Nephron progenitor cell (in vitro differentiated cells): ENCODE data around the gene ABHD2.
A peak's percentile ranks its signal among the peaks of the same experiment; 100 is the strongest.

Source experiments
- DNase-seq: peaks from one replicate; pipeline ENCODE4 v3.0.0; 2021
- H3K27ac Mint-ChIP-seq: 2 replicates; pipeline ENCODE4 v1.8.0; 2021; ENCODE audit warnings: mild to moderate bottlenecking, moderate library complexity, mixed read lengths
- H3K27me3 Mint-ChIP-seq: 2 replicates; pipeline ENCODE4 v1.8.0; 2021; ENCODE audit warnings: mild to moderate bottlenecking, low read depth, mixed read lengths; ENCODE audit not compliant: poor library complexity
- H3K36me3 Mint-ChIP-seq: 2 replicates; pipeline ENCODE4 v1.8.0; 2021; ENCODE audit warnings: low read depth, mixed read lengths
- H3K4me1 Mint-ChIP-seq: 2 replicates; pipeline ENCODE4 v1.8.0; 2021; ENCODE audit warnings: mixed read lengths
- H3K4me3 Mint-ChIP-seq: 2 replicates; pipeline ENCODE4 v1.8.0; 2021; ENCODE audit warnings: mild to moderate bottlenecking, moderate library complexity, mixed read lengths
- H3K9me3 Mint-ChIP-seq: 2 replicates; pipeline ENCODE4 v1.8.0; 2021; ENCODE audit warnings: mild to moderate bottlenecking, moderate library complexity, mixed read lengths
- TF ChIP-seq, protein P1 (sequence below): fragments of 200-600 bp; sonication (generic); IDR thresholded peaks from 2 replicates; pipeline ENCODE4 v1.5.0; 2021; ENCODE audit warnings: antibody characterized with exemption

Gene ABHD2

DNA sequence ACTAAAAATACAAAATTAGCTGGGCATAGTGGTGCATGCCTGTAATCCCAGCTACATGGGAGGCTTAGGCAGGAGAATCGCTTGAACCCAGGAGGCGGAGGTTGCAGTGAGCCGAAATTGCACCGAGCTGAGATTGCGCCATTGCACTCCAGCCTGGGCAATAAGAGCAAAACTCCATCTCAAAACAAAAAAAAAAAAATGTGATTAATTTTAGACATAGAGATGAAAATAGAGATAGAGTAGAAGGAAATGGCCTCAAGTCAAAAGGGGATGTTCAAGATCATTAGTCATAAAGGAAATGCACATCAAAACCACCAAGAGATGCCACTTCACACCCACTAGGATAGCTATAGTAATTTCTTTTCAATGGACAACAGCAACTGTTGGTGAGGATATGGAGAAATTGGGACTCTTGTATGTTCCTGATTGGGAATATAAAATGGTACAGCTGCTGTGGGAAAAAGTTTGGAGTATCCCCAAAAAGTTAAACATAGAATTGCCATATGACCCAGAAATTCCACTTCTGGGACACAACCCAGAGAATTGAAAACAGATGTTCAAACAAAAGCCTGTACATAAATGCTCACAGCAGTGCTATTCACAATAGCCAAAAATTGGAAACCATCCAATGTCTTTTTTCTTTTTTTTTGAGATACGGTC is 55.4 kb downstream of the ABHD2 start:
- Mint-ChIP-seq H3K4me1 (peaks cover 32% of the 10 kb centered on the region), H3K27me3 (peaks cover 6% of the 10 kb centered on the region), H3K9me3 (no peaks in the 10 kb centered on the region), H3K4me3 (no peak overlapping the region), H3K27ac (no peak overlapping the region), H3K36me3 (peaks cover 13% of the 10 kb centered on the region)
- TF ChIP-seq, protein P1, sequence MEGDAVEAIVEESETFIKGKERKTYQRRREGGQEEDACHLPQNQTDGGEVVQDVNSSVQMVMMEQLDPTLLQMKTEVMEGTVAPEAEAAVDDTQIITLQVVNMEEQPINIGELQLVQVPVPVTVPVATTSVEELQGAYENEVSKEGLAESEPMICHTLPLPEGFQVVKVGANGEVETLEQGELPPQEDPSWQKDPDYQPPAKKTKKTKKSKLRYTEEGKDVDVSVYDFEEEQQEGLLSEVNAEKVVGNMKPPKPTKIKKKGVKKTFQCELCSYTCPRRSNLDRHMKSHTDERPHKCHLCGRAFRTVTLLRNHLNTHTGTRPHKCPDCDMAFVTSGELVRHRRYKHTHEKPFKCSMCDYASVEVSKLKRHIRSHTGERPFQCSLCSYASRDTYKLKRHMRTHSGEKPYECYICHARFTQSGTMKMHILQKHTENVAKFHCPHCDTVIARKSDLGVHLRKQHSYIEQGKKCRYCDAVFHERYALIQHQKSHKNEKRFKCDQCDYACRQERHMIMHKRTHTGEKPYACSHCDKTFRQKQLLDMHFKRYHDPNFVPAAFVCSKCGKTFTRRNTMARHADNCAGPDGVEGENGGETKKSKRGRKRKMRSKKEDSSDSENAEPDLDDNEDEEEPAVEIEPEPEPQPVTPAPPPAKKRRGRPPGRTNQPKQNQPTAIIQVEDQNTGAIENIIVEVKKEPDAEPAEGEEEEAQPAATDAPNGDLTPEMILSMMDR: no peak
- no peak for DNase-seq

GRCh38 chr15:89144491-89144890 is 56.2 kb downstream of the ABHD2 start:
- Mint-ChIP-seq H3K9me3 (no peaks in the 10 kb centered on the region), H3K27ac (no peak overlapping the region), H3K27me3 (peaks cover 2% of the 10 kb centered on the region), H3K4me1 (peaks cover 31% of the 10 kb centered on the region), H3K4me3 (no peak overlapping the region), H3K36me3 (peaks cover 13% of the 10 kb centered on the region)
- no peak for DNase-seq
- TF ChIP-seq, protein P1: no peak

GRCh38 chr15:89146366-89146765 is 58.1 kb downstream of the ABHD2 start:
- Mint-ChIP-seq H3K4me1 (peaks cover 40% of the 10 kb centered on the region), H3K27me3 (peaks cover 2% of the 10 kb centered on the region), H3K4me3 (no peak overlapping the region), H3K9me3 (no peaks in the 10 kb centered on the region), H3K36me3 (peaks cover 17% of the 10 kb centered on the region), H3K27ac (no peak overlapping the region)
- DNase-seq: no peak
- TF ChIP-seq, protein P1: no peak

DNA sequence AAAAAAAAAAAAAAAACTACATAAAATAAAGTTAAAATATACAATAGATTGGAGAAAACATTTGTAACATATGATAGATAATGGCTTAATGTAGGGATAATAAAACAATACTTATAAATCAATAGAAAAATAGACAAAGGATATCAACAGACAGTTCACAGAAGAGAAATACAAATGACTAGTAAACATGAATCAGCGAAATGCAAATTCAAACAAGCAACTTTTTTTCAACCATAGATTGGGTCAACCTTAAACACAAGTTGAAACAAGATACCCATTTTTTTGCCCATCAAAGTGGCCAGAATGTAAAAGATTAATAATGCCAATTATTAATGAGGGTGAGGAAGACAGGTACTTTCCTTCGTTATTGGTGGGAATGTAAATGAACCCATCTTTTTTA is 59.9 kb downstream of the ABHD2 start:
- Mint-ChIP-seq H3K36me3 (peaks cover 26% of the 10 kb centered on the region), H3K27me3 (peaks cover 2% of the 10 kb centered on the region), H3K4me1 (peaks cover 44% of the 10 kb centered on the region), H3K9me3 (no peaks in the 10 kb centered on the region), H3K27ac (no peak overlapping the region), H3K4me3 (no peak overlapping the region)
- no peak for DNase-seq
- TF ChIP-seq, protein P1: no peak

DNA sequence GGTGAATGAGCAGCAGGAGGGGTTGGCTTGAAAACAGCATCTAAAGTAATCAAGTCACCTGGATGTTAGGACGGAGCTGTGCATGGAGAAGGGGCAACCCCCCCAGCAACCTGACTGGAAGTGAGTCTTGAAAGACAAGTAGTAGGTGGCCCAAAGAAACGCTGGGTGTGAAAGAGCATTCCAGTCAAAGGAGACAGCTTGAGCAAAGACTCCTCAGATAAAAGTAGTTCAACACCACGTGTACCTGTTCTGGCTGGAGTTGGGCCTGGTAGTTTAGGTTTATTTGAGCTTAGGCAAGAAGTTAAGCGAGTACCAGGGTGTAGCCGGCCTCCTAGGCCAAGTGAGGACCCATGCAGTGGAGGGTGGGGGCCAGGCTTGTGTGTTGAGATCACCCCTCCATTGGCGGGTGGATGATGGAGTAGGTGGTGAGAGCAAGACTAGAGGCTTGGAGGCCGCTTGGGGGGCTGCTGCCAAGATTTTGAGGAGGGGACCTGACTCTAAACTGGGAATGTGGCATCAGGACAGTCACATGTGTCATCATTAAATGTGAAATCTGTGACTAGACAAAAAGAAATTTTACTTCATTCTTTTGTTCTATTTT is 61.3 kb downstream of the ABHD2 start:
- TF ChIP-seq, protein P1: no peak
- Mint-ChIP-seq H3K4me1 (peaks cover 45% of the 10 kb centered on the region), H3K27me3 (no peaks in the 10 kb centered on the region), H3K4me3 (no peak overlapping the region), H3K9me3 (no peaks in the 10 kb centered on the region), H3K36me3 (peaks cover 31% of the 10 kb centered on the region), H3K27ac (peak overlapping the region; percentile 6)
- no peak for DNase-seq

- peaks cover 34% of the 10 kb centered on the region for H3K36me3 Mint-ChIP-seq
- no peak overlapping the region for H3K4me3 Mint-ChIP-seq
- H3K27ac Mint-ChIP-seq: no peak overlapping the region
Observed at GRCh38 chr15:89150287-89150686, 62.0 kb downstream of the ABHD2 start.

More at GRCh38 chr15:89150287-89150686, 62.0 kb downstream of the ABHD2 start:
- no peaks in the 10 kb centered on the region for H3K9me3 Mint-ChIP-seq
- TF ChIP-seq, protein P1: no peak
- DNase-seq: no peak
- no peaks in the 10 kb centered on the region for H3K27me3 Mint-ChIP-seq
- peaks cover 38% of the 10 kb centered on the region for H3K4me1 Mint-ChIP-seq
